SK-N-SH (cell line): ENCODE data around the gene ARHGAP10.

ENCODE experiments used
- TAF1 ChIP-seq: IDR thresholded peaks from 2 replicates; pipeline ENCODE4 v1.6.1; 2012; ENCODE audit warnings: low read depth, mild to moderate bottlenecking, low read length, moderate library complexity, borderline replicate concordance
- TF ChIP-seq, protein P1 (sequence below): IDR thresholded peaks from 2 replicates; pipeline ENCODE4 v1.4.0; 2012; ENCODE audit warnings: low read depth

GRCh38 chr4:148065075-148065474, 333.2 kb downstream of the ARHGAP10 start:
- TF ChIP-seq, protein P1, sequence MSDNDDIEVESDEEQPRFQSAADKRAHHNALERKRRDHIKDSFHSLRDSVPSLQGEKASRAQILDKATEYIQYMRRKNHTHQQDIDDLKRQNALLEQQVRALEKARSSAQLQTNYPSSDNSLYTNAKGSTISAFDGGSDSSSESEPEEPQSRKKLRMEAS, result no peak
- TF ChIP-seq TAF1, result no peak
